Neural cell (in vitro differentiated cells): Measurements from ENCODE around the gene HMGXB4. TPM values are rescaled to one million over a fixed set of nuclear protein-coding genes. Genes with fewer than 3 reads are reported as not detected.

Source experiments
- H2AFZ ChIP-seq: fragments of 200-600, 300-800 bp; sonication (generic), shearing (Covaris generic); 2 replicates; pipeline ENCODE4 v1.6.0; 2014; ENCODE audit warnings: low read depth, mild to moderate bottlenecking, antibody characterized with exemption, low read length, moderate library complexity
- H3F3A ChIP-seq: fragments of 200-600 bp; shearing (Covaris generic); 2 replicates; pipeline ENCODE4 v1.6.1; 2016; ENCODE audit warnings: mild to moderate bottlenecking, moderate library complexity, mixed read lengths, antibody characterized with exemption, low read length; ENCODE audit not compliant: insufficient read depth, poor library complexity, severe bottlenecking
- H3K27ac ChIP-seq: fragments of 200-600, 300-800 bp; sonication (generic), shearing (Covaris generic); 2 replicates; pipeline ENCODE4 v1.5.1; 2014; ENCODE audit warnings: mild to moderate bottlenecking, low read length, moderate library complexity
- H3K27me3 ChIP-seq: fragments of 300-800, 200-600 bp; sonication (generic), shearing (Covaris generic); 2 replicates; pipeline ENCODE4 v1.6.0; 2014; ENCODE audit warnings: mild to moderate bottlenecking, low read depth, low read length, moderate library complexity; ENCODE audit not compliant: insufficient read depth
- H3K36me3 ChIP-seq: fragments of 300-800, 200-600 bp; sonication (generic), shearing (Covaris generic); 2 replicates; pipeline ENCODE4 v1.5.1; 2014; ENCODE audit warnings: mild to moderate bottlenecking, antibody characterized with exemption, low read length, moderate library complexity; ENCODE audit not compliant: insufficient read depth
- H3K4me2 ChIP-seq: fragments of 300-800, 200-600 bp; sonication (generic), shearing (Covaris generic); 2 replicates; pipeline ENCODE4 v1.6.0; 2014; ENCODE audit warnings: mild to moderate bottlenecking, low read length
- H3K4me3 ChIP-seq: fragments of 300-800, 200-600 bp; sonication (generic), shearing (Covaris generic); 2 replicates; pipeline ENCODE4 v1.5.1; 2014; ENCODE audit warnings: mild to moderate bottlenecking, low read length, moderate library complexity
- H3K79me2 ChIP-seq: fragments of 200-600 bp; shearing (Covaris generic); replicated peaks from 2 replicates; pipeline ENCODE4 v1.6.0; 2014; ENCODE audit warnings: mild to moderate bottlenecking, low read length, moderate library complexity; ENCODE audit not compliant: insufficient read depth
- H3K9ac ChIP-seq: fragments of 300-800, 200-600 bp; sonication (generic), shearing (Covaris generic); 2 replicates; pipeline ENCODE4 v1.6.1; 2016; ENCODE audit warnings: mild to moderate bottlenecking, low read length, mixed read lengths
- H3K9me2 ChIP-seq: fragments of 200-600 bp; shearing (Covaris generic); 2 replicates; pipeline ENCODE4 v1.6.1; 2016; ENCODE audit warnings: mild to moderate bottlenecking, low read length, mixed read lengths; ENCODE audit not compliant: insufficient read depth
- H3K9me3 ChIP-seq: fragments of 200-600, 300-800 bp; sonication (generic), shearing (Covaris generic); 2 replicates; pipeline ENCODE4 v1.6.1; 2016; ENCODE audit warnings: mild to moderate bottlenecking, mixed run types, low read length, moderate library complexity, mixed read lengths
- H4K20me1 ChIP-seq: fragments of 200-600 bp; shearing (Covaris generic); 2 replicates; pipeline ENCODE4 v1.6.1; 2016; ENCODE audit warnings: mild to moderate bottlenecking, mixed run types; ENCODE audit not compliant: insufficient read depth
- EP300 ChIP-seq: fragments of 450-650 bp; conservative IDR thresholded peaks from 2 replicates; pipeline ENCODE4 v1.6.1; 2014; ENCODE audit warnings: antibody characterized with exemption, mild to moderate bottlenecking, moderate library complexity; ENCODE audit not compliant: poor library complexity, severe bottlenecking
- EZH2 ChIP-seq: fragments of 200-600, 300-800 bp; shearing (Covaris generic), sonication (generic); IDR thresholded peaks from 2 replicates; pipeline ENCODE4 v1.6.1; 2014; ENCODE audit warnings: antibody characterized with exemption, low read length, borderline replicate concordance, mild to moderate bottlenecking; ENCODE audit not compliant: insufficient read depth, poor library complexity, severe bottlenecking
- MXI1 ChIP-seq: fragments of 450-650 bp; conservative IDR thresholded peaks from 2 replicates; pipeline ENCODE4 v1.6.1; 2014; ENCODE audit warnings: antibody characterized with exemption, mild to moderate bottlenecking; ENCODE audit not compliant: poor library complexity, severe bottlenecking
- POLR2AphosphoS5 ChIP-seq: IDR thresholded peaks from 2 replicates; pipeline ENCODE4 v1.6.1; 2012
- RAD21 ChIP-seq: fragments of 450-650 bp; conservative IDR thresholded peaks from 2 replicates; pipeline ENCODE4 v1.6.1; 2014; ENCODE audit warnings: antibody characterized with exemption, mild to moderate bottlenecking, moderate library complexity
- SMC3 ChIP-seq: fragments of 450-650 bp; conservative IDR thresholded peaks from 2 replicates; pipeline ENCODE4 v1.6.1; 2014; ENCODE audit warnings: antibody characterized with exemption, mild to moderate bottlenecking, moderate library complexity; ENCODE audit not compliant: poor library complexity
- TAF1 ChIP-seq: IDR thresholded peaks from 2 replicates; pipeline ENCODE4 v1.6.1; 2012; ENCODE audit warnings: low read depth
- polyA plus RNA-seq: library from polyadenylated mRNA; depleted of rRNA; stranded (reverse); fragments of >200 nt; gene quantifications from 2 replicates; pipeline ENCODE4 v1.2.3, GENCODE V29; 2014
- TF ChIP-seq, protein P1 (sequence below): fragments of 450-650 bp; IDR thresholded peaks from 2 replicates; pipeline ENCODE4 v1.5.1; 2014; ENCODE audit warnings: antibody characterized with exemption, mild to moderate bottlenecking, moderate library complexity; ENCODE audit not compliant: poor library complexity, severe bottlenecking
- TF ChIP-seq, protein P2 (sequence below): IDR thresholded peaks from 2 replicates; pipeline ENCODE4 v1.6.1; 2012; ENCODE audit warnings: borderline replicate concordance

Gene HMGXB4
- polyA plus RNA-seq, 1 donor from 2014 or later: 20.0 TPM

GRCh38 chr22:35306350-35306967 lies 49.2 kb downstream of the HMGXB4 start:
- no peaks in the 10 kb centered on the region for H4K20me1 ChIP-seq
- H3K9me2 ChIP-seq: no peaks in the 10 kb centered on the region
- H3K9ac ChIP-seq: no peak overlapping the region
- no peak overlapping the region for H2AFZ ChIP-seq
- H3K4me2 ChIP-seq: no peak overlapping the region
- H3K79me2 ChIP-seq: no peaks in the 10 kb centered on the region
- H3K36me3 ChIP-seq: no peaks in the 10 kb centered on the region
- H3K9me3 ChIP-seq: no peaks in the 10 kb centered on the region
- H3F3A ChIP-seq: no peaks in the 10 kb centered on the region
- no peak overlapping the region for H3K4me3 ChIP-seq
- TF ChIP-seq TAF1 (no peak), EP300 (no peak), RAD21 (no peak), MXI1 (no peak), EZH2 (no peak)
- TF ChIP-seq, protein P1, sequence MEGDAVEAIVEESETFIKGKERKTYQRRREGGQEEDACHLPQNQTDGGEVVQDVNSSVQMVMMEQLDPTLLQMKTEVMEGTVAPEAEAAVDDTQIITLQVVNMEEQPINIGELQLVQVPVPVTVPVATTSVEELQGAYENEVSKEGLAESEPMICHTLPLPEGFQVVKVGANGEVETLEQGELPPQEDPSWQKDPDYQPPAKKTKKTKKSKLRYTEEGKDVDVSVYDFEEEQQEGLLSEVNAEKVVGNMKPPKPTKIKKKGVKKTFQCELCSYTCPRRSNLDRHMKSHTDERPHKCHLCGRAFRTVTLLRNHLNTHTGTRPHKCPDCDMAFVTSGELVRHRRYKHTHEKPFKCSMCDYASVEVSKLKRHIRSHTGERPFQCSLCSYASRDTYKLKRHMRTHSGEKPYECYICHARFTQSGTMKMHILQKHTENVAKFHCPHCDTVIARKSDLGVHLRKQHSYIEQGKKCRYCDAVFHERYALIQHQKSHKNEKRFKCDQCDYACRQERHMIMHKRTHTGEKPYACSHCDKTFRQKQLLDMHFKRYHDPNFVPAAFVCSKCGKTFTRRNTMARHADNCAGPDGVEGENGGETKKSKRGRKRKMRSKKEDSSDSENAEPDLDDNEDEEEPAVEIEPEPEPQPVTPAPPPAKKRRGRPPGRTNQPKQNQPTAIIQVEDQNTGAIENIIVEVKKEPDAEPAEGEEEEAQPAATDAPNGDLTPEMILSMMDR: no peak
- no peak overlapping the region for H3K27ac ChIP-seq
- H3K27me3 ChIP-seq: no peaks in the 10 kb centered on the region

DNA sequence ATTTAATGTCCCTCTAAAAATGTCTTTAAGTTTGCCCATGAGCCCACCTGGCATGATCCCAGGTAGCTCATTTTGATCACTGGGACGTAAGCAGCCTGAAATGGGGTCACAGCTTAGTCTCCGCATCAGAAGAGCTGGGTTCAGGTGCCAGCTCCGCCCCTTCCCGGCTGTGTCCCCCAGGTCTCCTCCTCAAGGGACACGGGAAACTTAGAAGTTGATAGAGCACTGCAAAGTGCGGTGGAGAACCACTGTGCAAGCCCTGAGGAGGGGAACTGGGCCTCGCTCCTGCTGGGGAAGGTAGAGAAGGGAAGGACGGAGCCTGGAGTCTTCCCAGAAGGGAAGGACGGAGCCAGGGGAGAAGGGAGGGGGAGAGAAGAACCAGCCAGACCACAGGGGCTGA lies 50.1 kb downstream of the HMGXB4 start:
- Histone ChIP-seq H3K9ac (no peak overlapping the region), H3K4me2 (no peak overlapping the region), H3K9me3 (no peaks in the 10 kb centered on the region), H3F3A (no peaks in the 10 kb centered on the region), H3K9me2 (no peaks in the 10 kb centered on the region), H3K27me3 (no peaks in the 10 kb centered on the region), H4K20me1 (no peaks in the 10 kb centered on the region), H3K27ac (no peak overlapping the region), H3K4me3 (no peak overlapping the region), H2AFZ (no peak overlapping the region), H3K36me3 (no peaks in the 10 kb centered on the region), H3K79me2 (no peaks in the 10 kb centered on the region)
- TF ChIP-seq, protein P2, sequence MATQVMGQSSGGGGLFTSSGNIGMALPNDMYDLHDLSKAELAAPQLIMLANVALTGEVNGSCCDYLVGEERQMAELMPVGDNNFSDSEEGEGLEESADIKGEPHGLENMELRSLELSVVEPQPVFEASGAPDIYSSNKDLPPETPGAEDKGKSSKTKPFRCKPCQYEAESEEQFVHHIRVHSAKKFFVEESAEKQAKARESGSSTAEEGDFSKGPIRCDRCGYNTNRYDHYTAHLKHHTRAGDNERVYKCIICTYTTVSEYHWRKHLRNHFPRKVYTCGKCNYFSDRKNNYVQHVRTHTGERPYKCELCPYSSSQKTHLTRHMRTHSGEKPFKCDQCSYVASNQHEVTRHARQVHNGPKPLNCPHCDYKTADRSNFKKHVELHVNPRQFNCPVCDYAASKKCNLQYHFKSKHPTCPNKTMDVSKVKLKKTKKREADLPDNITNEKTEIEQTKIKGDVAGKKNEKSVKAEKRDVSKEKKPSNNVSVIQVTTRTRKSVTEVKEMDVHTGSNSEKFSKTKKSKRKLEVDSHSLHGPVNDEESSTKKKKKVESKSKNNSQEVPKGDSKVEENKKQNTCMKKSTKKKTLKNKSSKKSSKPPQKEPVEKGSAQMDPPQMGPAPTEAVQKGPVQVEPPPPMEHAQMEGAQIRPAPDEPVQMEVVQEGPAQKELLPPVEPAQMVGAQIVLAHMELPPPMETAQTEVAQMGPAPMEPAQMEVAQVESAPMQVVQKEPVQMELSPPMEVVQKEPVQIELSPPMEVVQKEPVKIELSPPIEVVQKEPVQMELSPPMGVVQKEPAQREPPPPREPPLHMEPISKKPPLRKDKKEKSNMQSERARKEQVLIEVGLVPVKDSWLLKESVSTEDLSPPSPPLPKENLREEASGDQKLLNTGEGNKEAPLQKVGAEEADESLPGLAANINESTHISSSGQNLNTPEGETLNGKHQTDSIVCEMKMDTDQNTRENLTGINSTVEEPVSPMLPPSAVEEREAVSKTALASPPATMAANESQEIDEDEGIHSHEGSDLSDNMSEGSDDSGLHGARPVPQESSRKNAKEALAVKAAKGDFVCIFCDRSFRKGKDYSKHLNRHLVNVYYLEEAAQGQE: no peak
- TF ChIP-seq, protein P1: no peak
- no peak for TF ChIP-seq RAD21
- TF ChIP-seq MXI1: no peak
- no peak for TF ChIP-seq SMC3
- TF ChIP-seq EZH2: no peak
- no peak for TF ChIP-seq POLR2AphosphoS5
- TF ChIP-seq TAF1: no peak
- TF ChIP-seq EP300: no peak
